Stimulated activated CD8-positive, alpha-beta memory T cell treated with anti-CD3 and anti-CD28 coated beads, Interleukin-12 subunit alpha, Interleukin-12 subunit beta, amount 100 ng/mL, for 24 hours (primary cell): ENCODE measurements around the gene ADCY1.

Source experiments
- DNase-seq: peaks from one replicate; pipeline ENCODE4 v3.0.0-alpha.2; 2020; ENCODE audit errors: extremely low read depth

Gene ADCY1

DNA sequence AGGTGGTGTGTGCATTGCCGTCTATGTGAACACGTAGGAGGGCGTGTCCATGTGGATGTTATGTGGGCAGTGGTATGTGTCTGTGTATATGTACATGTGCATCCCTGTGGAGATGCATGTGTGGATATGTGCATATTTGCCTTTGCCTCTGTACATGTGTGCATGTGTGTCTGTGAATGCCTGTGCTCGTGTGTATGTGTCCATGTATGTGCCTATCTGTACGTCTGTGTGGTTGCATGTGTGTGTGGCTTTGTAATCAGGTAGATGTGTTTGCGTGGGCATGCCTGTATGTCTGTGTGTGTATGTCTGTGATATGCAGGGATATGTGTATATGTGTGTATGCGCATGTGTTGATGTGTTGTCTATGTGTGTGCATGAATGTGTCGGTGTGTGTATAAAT, 19.7 kb downstream of the ADCY1 start:
- no peak for DNase-seq

DNA sequence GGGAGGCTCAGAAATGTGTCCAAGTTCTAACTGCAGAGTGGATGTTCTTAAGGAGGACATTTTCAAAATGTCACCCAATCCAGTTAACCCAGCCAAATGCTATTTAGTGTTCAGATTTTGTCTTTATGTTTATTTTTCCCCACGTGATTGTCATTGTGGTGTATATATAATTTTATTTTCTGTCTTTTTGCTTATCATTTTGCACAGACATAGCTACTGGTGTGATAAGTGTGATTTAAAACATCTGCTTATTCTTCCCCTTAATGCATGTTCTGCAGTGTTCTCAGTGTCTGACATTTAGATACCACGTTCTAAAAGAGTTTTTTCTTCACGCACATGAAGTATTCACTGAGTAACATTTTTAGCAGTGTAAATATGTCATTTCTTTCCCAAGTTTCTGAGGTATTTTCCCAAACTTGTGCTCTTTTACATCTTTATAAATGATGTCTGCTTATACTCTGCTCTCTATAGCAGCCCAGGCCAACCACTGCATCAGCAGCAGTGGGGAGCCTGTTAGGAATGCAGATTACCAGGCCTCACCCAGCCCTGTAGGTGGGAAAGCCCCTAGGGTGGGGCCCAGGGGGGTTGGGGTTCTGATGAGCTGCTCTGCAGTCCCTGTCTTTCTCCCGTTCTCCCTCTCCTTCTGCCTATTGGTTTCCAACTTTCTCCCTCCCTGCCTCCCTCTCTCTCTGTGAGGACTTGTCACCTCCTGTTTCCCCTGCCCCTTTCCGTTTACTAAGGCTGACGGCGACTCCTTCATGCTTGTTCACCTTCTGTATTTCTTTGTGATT, 20.8 kb downstream of the ADCY1 start:
- DNase-seq, result no peak

DNA sequence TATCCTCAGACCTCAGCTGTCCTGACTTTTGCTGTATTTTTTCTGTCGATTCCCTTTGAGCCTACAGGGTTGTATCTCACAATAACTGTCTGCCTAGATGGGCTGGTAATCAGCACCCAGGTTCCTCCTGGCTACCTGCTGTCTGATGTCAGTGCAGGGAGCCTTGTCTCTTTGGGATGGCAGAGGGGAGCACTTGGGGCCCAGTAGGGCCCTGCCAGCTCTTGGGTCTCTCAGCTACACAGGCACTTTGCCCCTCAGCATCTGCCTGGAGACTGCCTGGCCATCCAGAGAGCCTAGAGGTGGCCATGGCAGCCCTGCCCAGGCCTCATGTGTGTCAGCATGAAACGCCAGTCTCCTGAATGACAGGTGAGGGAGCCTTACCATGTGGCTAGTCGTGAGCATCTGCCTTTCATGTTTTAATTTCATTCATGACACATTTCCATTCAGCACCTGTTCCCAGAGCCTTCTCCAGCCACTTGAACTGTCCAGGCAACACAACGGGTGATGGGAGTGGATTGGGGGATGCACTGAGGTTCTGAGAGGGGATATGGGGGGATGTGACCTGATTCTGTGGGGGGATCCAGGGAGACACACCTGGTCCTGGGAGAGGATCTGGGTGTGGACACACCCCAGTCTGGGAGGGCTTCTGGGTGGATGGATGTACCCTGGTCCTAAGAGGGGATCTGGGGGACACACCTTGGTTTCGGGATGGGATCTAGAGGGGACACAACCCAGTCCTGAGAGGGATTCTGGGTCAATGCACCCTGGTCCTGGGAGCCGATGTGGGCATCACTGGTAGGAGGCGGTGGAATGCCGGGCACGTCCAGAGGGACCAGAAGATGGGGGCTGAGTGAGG, 21.9 kb downstream of the ADCY1 start:
- DNase-seq, result no peak

DNA sequence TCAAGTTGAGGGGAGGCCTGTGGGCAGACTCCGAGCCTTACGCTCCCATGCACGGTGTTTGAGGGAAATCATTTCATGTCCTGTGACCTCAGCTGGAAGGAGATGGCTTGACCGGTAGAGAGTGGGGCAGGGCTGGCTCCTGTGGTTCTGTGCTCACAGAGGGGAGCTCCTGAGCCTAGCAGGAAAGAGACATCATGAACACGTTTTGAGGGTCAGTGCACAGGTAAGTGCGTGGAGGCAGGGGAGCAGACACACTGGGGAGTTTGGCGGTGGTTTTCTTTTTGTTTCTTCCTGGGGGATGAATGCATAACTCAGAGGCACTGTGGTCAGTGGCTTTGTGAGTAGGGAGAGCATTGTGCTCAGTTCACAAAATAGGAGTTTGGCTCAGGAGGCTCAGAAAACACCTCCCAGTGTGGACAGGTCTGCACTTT, 22.5 kb downstream of the ADCY1 start:
- DNase-seq, result no peak

DNA sequence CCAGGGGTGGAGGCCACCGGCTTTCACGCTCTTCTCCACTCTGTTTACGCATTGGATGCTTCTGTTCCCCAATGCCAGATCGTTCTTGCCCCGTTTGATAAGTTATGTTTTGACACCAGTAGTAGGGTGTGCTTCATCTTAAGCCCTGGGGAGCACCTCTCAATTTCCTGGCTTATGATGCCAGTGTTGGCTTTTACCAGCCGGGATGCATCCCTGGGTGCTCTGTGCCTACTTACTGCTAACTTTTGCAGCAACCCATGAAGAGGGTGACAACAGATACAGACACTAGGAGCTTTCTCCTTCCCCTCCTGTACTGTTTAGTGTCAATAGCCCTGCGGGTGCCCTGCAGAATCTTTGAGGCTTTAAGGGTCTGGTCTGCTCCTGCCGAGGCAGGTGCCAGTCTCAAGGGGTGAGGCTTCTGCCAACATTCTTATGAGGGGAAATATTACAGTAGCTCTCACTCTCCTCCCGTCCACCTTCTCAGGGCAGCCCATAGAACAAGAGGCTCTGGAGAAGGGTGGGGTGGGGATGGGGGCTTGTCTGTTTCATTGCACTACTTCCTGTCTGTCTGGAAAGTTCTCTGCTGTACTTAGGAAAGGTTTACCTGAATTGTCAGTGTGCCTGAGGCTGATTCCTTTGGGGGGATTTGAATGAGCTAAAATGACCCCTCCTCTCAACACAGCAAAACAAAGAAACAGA, 23.3 kb downstream of the ADCY1 start:
- DNase-seq, result no peak

DNA sequence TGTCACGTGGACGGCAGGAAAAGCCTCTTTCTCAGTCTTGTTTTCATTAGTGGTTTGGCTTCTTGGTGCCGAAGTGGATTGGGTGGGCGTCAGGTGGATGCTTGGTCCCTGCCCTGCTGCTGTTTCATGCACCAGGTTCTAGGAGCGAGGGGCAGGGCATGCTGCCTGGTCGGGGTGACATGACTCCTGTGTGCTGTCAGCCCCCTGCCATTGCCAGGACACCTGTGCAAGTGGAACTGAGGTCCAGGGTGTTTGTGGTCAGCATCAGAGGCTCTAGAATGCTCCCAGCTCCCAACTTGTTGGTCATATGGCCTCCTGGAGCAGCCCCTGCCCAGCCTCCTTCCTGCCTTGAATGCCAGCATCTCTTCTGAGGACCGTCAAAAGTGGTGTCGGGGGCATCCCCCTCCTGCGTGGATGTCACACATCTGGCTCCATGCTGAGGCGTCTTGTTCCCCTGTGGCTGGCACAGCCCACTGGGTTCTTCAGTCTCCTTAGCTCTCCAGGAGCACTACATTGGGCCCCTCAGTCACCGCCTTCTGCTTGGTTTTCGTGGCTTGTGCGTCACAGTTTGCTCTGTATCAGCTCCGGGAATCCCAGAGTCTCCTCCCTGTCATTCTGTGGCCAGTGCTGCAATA, 24.8 kb downstream of the ADCY1 start:
- DNase-seq, result no peak

DNA sequence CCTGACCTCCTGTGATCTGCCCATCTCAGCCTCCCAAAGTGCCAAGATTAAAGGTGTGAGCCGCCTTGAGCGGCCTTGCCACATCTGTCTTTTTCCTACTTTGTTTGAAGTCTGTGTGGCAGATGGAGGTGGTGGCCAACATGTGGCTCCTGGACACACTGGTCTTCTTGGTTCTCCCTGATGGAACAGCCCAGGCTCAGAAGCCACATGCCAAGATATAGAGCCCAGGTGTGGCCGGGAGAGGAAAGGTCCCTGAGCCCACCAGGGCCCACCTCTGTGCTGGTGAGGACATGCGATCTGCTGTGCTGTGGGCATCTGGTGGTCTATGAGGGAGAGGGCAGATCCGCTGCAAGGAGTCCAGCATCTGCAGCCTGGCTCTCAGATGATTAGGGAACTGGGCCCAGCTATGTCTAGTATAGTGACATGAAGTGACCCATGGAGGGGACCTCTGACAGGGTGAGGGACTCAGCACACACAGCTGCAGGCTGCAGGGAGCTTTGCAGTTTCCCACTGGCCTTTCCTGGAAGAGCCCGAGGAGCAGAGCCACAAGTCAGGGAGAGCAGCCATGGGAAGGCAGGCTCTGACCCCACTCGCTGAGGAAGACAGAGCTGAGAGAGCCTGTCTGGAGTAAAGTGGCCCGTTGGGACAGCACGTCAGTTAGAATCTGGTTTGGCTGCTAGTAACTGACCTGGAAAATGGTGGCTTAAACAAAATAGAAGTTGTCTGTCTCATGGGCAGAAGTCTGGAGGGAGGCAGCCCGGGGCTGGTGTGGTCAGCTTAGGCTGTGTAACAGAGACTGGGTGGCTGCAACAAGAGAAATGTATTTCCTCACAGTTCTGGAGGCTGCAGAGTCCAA, 25.9 kb downstream of the ADCY1 start:
- no peak for DNase-seq

DNA sequence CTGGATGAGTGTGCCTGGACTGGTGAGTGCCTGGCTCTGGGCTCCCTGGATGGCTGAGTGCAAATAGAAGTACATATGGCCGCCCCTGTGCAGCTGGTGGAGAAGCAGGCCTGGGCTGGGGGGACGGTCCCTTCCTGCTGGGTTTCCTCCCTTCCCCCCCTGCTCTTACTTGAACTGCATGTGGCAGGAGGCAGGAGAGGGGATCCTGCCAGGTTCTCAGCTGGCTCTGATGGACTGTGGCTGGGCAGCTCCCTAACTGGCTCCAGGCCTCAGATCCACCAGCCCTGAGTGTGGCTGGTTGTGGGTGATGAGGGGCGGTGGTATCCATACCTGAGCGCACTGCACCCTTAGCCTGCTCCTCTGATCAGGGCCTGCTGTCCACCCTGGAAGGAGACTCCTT, 26.9 kb downstream of the ADCY1 start:
- DNase-seq, result no peak

DNA sequence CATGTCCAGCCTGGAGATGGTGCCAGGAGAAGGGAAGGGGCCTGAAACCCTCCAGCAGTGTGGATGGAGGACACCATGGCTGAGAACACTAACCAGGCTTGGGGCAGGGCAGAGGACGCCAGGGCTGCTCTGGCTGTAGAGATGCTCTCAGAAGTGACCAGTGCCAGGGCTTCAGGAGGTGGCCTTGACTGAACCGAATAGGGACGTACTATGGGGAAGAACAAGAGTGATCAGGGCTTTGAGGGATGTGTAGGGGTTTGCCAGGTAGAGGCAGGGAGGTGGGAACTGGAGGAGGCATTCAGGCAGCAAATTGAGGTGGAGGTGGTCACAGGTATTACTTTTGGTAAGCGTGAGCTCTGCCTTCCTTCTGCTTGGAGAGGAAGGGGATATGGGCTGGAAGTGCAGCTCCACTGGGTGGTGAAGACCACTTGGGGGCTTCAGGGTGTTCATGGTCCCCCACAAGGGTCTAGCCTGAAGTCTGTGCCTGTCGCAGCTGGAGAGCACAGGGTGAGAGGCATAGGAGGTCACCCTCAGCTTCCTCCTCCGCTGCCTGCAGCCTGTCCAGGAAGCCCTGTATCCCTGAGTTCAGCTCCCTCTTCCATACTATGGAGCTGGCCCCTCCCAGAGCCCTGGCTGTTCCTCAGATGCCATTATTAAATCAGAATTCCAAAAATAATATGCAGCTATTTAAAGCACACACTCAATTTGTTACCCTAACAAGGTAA, 27.8 kb downstream of the ADCY1 start:
- no peak for DNase-seq

DNA sequence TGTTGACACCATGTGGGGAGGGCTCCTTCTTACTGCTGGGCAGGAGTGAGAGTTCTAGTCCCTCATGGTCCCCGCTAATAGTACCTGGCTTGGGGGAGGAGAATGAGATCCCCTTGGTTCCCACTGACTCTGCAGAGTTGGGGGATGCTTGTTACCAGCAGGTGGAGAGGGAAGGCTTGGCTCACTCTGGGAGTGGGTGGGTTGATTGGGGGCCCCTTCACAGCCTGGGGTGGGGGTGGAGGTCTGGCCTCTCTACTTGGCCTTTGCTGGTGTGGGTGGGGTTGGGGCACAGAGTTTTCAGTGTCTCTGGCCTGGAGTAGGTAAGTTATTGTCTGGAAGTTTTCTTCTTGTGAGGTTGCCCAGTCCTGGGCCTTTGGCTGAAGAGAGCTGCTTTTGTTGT, 31.9 kb downstream of the ADCY1 start:
- no peak for DNase-seq

DNA sequence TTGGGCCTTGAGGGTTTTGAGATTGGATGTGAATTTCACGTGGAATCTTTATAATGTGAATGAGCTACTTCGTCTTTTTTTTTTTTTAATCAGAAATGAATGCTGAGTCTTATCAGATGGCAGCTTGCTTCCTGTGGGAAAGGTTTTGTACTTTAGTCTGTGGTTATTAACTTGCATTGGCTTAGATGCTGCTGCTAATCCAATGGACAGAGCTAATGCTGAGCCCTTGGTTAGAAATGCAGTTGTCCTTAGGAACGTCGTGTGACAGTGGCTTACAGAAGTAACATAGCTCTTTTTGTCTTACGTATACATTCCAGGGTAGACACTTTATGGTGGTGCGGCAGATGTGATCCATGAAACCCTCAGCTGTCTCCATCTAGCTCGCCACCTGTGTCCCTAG, 32.8 kb downstream of the ADCY1 start:
- no peak for DNase-seq

DNA sequence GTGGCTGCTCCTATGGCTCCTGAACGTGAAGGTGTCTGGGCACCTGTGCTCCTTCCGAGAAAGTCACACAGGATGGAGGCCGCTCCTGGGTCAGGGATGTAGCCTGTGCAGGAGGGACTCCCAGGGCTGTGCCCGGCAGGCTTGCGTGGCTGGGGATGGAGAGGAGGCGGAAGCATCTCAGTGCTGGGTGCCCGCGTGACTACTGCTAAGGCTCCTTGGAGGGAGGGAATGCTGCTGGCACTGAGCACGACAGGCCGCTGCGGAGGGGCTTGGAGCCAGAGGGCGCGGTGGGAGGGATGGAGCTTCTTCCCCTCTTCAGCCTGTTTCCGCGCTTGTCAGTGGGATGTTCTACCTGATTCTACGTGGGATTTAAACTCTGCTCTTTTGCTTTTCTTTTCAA, 35.0 kb downstream of the ADCY1 start:
- no peak for DNase-seq

DNA sequence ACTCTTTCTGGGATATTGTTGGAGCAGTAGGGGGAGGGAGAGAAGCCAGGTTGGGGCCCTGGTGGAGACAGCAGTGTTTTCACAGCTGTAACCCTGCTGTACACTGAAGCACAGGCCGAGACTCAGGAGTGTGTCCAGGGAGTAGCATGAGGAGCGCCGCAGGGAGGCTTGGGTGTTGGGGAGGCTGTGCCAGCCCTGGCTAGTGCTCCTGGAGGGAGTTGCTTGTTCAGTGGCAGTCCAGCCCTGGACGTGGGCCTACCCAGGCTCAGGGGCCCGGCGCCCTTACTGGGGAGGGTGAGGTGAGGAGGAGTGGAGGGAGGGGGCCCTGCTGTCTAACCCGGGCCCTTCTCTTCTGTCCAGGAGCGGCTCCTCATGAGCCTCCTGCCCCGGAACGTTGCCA, 35.9 kb downstream of the ADCY1 start:
- DNase-seq, result no peak

DNA sequence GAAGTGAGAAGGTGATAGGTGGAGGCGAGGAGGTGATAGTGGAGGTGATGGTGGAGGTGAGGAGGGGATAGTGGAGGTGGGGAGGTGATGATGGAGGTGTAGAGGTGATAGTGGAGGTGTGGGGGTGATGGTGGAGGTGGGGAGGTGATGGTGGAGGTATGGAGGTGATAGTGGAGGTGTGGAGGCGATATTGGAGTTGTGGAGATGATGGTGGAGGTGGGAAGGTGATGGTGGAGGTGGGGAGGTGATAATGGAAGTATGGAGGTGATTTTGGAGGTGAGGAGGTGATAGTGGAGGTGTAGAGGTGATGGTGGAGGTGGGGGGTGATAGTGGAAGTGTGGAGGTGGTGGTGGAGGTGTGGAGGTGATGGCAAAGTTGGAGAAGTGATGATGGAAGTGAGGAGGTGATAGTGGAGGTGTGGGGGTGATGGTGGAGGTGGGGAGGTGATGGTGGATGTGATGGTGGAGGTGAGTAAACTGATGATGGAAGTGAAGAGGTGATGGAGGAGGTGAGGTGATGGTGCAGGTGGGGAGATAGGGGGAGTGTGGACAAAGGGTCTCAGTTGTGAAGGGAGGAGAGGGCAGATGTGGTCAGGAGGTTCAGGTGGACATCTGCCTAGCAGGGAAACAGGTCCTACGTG, 36.6 kb downstream of the ADCY1 start:
- DNase-seq, result no peak

DNA sequence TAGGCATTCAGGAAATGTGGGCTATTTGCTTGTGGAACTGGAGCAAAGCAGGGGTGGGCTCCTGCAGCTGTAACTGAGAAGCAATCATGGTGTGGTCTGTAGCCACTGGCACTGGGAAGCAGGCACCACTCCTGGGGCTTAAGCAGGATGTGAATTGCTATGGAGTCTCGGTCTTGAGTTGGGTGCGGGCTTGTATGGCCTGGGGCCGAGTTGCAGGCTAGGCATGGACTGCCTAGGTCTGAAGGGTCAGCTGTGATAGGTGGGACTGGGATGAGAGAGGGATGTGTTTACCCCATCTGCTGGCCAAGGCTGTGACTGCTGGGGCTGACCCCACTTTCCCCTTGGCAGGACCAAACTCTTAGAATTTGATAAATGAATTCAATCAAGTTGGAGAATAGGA, 43.0 kb downstream of the ADCY1 start:
- DNase-seq, result no peak

DNA sequence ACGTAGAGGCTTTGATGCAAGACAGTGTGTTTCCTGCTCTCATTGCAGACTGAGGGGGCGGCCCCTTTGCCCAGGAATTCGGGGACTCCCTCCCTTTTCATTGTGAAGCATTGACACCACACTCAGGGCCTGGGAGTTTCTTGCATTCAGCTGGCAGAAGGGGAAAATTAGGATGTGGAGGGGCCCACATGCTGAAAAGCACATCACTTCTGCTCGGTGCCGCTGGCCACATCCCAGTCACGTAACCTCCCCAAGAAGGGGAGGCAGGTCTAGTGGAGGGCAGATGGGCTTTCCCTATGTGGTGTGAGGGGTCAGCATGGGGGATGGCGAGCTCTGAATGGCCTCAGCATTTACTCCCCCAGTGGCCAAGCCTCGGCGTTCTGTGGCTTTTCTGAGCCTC, 47.9 kb downstream of the ADCY1 start:
- no peak for DNase-seq

DNA sequence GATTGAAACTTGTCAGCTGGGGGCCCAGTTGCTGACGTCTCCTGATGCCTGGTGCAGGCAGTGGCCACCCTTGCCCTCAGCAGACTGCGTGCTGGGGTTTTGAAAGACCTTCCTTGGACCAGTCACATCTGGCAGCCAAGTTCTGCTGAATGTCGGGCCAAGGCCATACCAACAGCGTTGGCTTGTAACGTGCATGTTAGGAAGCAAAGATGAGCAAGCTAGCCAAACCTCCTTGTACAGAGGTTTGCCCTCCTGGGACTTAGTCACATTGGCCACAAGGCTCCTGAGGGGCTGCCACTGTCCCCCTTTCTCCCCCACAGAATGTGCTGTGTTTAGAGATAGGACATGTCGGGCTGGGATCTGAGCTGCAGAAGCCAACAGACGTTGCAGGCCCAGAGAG, 49.0 kb downstream of the ADCY1 start:
- DNase-seq, result no peak

DNA sequence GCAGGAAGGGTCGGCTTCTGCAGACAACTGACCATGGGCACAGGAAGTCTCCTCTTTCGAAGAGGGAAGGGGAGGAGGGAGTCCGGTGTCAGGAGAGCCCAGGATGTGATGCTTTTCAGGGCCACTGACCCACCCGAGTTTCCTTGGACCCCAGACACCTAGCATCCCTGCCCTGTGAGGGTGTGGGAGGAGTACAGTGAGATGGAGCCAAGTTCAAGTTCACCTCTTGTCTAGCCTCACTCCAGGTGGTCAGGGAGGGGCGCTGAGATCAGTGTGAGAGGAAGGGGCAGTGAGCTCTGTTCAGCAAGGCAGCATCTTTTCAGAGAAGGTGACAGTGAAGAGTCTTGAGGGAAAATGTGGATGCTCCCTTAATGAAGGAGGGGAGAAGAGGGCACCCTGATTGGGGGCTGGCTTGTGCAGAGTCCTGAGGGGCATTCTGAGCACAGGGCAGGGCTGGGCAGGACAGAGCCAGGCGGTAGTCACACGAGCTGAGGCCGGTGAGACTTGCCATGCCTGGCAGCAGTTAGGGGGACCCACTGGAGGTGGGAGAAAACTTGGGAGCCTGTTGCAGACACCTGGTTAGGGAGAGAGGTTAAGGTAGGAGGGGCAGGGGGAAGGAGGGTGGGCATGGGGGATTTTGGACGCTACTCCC, 49.7 kb downstream of the ADCY1 start:
- no peak for DNase-seq

DNA sequence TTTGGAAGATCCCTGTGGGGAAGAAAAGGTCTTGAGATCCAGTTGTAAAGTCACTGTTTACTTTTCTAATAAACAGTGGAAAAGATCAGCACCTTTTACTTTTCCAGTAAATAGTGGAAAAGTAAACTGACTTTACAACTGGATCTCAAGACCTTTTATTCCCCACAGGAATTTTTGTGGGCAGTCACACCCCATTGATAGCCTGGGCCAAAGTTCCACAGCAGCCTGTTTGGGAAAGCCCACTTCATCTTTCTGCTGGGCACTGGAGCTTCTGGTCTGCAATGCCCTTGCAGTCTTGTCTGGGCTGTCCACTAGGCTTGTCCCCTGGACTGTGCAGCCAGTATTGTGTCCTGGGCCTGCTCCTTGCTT, 50.2 kb downstream of the ADCY1 start:
- no peak for DNase-seq

DNA sequence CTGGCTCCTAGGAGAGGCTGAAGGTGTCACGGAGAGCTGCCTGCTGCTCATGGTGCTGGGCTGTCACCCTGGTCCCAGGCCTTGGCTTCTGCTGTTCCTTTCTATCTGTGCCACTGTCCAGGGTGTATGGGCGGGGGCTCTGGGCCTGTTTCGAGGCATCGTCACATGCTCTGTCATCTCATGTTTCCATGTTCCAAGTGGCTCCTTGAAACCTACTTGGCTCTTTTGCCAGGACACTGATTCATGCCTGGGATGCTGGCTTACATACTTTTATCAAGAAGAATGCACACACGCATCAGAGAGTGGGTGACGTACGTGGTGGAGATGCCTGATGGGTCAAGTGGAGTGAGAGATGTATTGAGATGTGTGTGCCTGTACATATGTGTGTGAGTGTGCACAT, 50.9 kb downstream of the ADCY1 start:
- DNase-seq, result no peak
